LoVo (cell line): ENCODE data around the gene HGFAC.
"Not testable (repeated sequence)": the region's sequence is repeated elsewhere in the genome, so short reads cannot be mapped to it uniquely, and the experiment has no call there.

ENCODE experiments used
- DNase-seq: peaks from one replicate; pipeline ENCODE4 v3.0.0-alpha.2; 2016; ENCODE audit warnings: low spot score

Gene HGFAC

DNA sequence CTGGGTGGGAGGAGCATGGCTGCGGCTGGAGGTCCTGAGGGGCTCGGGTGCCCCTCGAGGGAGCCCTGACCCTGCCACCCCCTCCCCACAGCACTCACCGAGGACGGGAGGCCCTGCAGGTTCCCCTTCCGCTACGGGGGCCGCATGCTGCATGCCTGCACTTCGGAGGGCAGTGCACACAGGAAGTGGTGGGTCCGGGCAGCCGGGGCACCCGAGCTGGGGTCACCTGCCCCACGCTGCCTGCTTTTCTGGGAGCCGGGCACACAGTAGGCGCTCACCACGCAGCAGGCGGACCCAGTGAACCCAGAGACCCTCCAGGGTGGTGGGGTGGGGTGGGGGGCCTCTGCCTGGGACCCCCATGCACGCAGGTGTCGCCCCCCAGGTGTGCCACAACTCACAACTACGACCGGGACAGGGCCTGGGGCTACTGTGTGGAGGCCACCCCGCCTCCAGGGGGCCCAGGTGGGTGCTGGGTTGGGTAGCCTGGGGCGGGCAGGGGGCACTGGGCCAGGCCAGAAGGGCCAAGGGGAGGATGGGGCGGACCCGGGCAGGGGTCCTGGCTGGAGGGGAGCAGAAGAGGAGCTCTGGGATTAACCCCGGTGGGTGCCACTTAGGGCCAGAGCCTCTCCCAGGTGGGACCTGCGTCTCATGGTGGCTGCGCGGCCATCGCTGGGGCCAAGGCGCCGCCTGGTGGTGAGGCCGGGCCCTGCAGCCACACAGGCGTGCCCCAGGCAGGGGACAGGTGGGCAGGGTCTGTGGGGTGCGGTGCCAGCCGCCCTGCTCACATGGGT, 1.4 kb downstream of the HGFAC start:
- DNase-seq, result peak; percentile 58

DNA sequence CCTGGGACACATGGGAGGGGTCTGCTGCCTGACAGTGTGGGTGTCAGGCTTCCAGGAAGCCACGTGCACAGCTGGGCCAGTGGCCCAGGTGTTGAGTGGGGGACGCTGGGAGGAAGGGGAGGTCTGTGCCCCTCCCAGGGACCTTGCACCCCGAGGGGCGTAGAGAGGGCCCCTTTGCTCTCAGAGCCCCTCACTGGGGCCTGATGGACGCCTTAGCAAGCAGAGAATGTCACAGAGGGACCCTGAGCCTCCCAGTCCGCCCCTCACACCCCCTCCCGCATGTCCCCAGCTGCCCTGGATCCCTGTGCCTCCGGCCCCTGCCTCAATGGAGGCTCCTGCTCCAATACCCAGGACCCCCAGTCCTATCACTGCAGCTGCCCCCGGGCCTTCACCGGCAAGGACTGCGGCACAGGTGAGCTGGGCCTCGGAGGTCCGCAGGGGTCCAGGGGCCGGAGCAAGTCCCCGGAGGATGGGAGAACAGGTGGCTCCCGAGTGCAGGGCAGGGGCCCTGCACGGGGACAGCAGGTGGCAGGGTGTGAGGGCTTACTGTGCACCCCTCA, 2.1 kb downstream of the HGFAC start:
- no peak for DNase-seq

DNA sequence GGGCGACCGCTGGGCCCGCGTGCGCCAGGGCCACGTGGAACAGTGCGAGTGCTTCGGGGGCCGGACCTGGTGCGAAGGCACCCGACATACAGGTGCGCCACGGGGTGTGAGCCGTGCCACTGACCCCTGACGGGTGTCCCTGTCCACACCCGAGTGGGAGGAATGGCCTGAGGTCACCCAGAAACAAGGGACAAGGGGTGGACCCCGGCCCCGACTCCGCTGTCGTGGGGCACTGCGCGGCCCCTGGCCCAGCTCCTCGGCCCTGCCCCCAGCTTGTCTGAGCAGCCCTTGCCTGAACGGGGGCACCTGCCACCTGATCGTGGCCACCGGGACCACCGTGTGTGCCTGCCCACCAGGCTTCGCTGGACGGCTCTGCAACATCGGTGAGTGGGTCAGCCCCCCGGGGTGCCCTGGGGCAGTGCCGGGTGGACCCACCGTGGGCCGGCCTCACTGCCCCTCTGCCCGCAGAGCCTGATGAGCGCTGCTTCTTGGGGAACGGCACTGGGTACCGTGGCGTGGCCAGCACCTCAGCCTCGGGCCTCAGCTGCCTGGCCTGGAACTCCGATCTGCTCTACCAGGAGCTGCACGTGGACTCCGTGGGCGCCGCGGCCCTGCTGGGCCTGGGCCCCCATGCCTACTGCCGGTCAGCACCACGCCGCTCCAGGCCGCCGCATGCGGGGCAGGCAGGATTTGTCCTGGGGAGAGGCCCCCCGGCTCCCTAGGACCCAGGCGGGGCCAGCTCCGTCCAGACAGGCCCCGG, 2.8 kb downstream of the HGFAC start:
- no peak for DNase-seq

DNA sequence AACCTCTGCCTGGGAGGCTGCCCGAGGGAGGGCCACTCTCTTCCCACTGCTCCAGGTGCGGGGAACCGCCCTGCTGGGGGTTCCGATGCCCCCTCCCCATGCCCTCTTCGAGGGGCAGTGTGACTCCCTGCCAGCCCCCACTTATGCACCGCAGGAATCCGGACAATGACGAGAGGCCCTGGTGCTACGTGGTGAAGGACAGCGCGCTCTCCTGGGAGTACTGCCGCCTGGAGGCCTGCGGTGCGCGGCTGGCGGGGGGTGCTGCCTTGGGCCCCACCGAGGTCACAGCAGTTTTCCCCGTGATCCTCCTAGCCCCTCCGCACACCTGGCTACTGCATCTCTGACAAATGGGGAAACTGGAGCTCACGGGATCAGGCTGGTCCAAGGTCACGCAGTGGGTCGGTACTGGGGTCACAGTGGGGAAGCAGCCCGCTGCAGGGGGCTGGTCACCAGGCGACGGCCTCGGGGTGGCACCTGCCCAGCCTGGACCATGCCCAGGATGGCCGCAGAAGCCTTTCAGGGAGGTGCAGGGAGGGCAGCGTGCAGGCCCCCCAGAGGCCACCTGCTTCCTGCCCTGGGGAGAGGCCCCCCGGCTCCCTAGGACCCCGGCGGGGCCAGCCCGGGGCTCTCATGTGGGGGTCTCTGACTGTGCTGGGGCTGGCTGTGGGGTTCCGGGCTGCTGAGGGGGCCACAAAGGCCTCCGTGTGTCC, 3.5 kb downstream of the HGFAC start:
- DNase-seq, result no peak

DNA sequence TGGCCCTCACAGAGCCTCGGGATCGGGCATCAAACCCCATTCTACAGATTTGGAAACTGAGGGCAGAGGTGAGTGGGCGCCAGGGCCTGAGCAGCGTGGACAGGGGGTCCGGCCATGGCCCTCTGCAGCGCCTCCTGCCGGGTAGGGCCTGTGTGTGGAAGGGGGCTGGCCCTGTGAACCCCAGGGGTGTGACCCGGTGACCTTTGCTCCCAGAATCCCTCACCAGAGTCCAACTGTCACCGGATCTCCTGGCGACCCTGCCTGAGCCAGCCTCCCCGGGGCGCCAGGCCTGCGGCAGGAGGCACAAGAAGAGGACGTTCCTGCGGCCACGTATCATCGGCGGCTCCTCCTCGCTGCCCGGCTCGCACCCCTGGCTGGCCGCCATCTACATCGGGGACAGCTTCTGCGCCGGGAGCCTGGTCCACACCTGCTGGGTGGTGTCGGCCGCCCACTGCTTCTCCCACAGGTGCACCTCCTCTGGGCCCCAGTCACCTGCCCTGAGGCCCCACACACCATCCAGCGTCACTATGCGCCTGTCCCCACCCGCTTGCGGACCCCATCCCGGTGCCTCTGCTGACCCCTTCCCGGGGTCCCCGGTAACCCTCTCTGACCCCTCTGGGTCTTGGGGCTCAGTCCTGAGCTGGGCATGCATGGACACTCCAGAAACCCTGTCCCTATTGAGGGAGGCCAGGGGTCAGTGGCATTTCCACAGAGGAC, 4.2 kb downstream of the HGFAC start:
- DNase-seq, result no peak

DNA sequence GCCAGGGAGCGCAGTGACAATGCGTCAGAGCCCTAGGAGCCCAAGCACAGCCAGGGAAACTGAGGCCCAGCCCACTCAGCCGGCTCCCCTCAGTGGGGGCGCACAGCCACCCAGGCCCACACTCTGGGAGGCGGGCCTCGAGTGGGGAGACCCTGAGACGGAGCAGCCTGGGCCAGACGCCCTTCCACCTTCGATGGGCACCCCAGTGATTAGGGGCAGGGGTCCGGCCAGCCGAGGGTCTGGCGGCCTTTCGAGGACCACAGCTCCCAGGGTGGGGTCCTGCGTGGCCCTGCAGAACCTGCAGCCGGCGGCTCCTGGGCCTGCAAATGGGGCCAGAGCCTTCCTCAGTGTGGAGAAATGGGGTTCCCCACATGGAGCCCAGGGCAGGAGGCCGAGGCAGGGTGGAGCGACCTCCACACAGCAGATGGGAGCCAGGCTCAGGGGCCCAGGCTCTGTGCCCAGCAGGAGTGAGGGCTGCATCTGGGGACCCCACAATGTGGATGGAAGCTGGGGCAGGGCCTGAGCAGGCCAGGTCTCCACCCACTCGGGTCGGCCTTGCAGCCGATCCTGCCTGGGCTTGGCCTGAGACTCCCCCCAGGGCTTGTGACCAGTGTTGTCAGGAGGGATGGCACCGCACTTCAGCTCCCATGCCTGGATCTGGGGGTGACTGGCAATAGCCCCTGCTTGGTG, 5.0 kb downstream of the HGFAC start:
- DNase-seq, result no peak

DNA sequence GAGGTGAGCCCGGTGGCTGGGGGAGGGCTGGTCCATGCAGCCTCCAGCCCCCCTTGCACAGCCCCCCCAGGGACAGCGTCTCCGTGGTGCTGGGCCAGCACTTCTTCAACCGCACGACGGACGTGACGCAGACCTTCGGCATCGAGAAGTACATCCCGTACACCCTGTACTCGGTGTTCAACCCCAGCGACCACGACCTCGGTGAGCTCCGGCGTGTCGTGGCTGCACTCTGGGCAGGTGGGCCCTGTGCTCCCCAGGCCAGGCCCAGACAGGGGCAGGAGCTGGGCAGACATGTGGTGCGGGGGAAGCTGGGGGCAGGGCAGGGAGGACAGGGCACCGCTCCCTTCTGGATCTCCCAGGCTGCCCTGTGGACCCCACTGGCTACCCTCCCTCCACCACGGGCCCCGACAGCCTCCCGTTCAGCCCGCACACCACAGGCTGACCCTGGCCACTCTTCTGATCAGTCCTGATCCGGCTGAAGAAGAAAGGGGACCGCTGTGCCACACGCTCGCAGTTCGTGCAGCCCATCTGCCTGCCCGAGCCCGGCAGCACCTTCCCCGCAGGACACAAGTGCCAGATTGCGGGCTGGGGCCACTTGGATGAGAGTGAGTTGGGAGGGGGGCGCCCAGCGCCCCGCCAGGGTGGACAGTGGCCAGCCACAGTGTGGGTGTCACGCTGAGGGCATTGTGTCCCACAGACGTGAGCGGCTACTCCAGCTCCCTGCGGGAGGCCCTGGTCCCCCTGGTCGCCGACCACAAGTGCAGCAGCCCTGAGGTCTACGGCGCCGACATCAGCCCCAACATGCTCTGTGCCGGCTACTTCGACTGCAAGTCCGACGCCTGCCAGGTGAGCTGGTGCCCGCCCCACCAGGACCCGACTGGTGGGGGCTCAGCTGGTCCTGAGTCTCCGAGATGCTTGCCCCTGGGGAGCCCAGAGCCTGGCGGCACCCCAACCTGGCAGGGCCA, 5.9 kb downstream of the HGFAC start:
- no peak for DNase-seq

DNA sequence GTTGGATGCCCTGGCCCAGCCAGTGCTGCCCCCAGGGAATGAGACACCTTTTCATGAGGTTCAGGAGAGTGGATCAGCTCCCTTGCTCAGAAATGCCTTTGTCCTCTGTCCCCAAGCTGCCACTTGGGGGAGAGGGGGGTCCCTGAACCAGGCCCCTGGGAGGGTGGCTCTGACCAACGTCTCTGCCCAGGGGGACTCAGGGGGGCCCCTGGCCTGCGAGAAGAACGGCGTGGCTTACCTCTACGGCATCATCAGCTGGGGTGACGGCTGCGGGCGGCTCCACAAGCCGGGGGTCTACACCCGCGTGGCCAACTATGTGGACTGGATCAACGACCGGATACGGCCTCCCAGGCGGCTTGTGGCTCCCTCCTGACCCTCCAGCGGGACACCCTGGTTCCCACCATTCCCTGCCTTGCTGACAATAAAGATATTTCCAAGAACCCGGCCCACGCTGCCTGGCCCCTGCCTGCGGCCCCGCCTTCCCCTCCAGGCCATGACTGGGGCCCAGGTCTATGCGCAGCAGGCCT, 7.3 kb downstream of the HGFAC start:
- no peak for DNase-seq

DNA sequence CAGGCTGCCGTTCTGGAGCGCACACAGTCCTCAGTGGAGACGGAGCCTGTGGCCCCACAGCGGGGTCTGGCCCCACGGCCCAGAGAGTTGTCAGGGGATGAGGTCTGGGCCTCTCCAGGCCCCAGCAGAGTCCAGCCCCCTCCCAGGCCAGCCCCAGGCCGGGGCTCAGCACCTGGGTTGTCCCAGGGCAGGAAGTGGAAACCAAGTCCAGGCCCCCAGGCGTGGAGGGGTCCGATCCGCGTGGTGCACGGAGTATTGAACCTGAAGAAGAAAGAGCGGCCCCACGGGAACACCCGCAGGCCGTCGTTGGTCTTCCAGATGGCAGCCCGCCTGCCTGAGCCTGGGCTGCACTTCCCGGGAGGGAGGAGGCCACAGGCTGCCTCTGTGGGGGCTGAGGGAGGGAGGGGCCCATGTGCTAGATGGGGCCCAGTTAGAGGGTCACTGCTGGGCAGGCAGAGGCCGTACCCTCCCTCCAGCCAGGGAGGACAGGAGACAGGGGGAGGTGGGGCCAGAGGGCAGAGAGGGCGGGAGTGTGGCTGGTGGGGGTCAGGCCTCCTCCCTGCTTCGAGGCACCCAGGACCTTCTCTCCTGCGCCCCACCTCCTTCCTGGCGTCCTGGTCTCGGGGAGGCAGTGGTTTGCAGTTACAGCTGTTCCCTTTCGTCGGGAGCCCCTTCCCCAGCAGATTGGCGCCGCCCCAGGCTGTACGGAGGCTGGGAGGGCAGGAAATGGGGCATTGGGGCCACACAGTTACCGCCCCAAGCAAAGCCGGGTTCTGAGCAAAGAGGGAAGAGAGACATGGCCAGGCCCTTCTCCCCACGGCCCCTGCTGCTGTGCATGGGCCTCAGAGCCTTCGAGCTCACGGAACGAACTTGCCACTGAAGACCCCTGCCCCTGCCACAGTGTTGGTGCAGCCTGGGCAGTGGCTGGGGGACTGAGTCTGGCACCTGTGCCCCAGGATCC, 8.1 kb downstream of the HGFAC start:
- no peak for DNase-seq

DNA sequence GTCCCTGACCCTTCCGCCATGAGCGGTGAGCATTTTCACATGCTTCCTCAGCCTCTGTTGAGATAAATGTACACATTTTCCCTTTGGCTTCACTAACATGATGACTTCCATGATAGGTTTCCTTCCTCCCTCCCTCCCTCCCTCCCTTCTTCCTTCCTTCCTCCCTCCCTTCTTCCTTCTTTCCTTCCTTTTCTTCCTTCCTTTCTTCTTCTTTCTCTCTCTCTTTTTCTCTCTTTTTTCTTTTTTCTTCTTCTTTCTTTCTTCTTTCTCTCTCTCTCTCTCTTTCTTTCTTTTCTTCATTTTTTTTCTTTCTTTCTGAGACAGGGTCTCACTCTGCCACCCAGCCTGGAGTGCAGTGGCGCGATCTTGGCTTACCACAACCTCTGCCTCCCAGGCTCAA, 8.9 kb downstream of the HGFAC start:
- no peak for DNase-seq

DNA sequence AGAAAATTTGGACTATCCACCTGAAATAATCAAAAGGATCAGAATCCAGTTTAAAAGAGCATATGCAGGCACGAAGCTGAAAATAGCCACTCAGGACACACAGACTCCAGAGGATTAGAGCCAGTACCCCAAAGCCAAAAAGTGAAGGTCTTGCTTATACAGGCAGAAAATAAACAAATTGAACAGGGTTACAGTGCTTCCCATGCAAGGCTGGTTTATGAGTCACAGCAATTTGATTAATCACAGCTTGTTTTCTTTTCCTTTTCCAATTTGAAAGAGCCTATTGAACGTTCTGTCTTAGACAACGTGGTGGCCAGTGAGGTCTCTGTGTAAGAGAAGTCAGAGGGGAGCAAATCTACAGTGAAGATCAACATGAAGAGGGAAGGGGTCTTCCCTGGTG, 10.2 kb downstream of the HGFAC start:
- no peak for DNase-seq

DNA sequence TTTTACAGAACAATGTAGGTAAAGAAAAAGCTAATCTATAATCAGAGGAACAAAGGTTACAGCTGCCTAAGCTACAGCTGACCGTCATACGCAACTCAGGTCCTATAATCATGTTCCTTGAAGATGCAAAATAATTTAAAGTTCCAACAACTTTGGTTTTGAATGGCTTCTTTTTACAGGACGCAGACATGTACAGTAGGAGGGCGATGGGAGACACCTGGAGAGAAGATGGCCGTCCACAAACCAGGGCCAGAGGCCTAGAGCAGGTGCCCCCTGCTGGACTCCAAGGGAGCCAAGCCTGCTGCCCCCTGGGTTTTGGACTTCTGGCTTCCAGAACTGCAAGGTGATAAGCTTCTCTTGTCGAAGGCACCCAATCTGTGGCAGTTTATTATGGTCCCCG, 10.6 kb downstream of the HGFAC start:
- no peak for DNase-seq

DNA sequence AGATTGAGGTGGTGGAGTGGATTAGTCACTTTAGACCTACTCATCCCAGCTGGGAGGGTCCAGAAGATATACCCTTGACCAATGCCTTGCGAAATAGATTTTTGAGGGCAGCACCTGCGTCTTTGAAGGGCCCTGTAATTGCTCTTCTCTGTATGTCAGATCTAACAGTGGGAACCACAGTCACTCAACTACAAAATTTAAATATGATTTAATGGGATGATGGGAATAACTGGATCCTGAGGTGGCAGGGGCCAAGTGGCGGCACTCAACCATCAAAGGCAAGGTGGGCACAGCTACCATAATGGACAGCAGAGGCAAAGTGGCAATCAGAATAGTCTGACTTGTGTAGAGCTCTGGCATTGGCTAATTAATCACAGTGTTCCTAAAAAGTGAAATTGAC, 13.8 kb downstream of the HGFAC start:
- DNase-seq, result not testable (repeated sequence)

DNA sequence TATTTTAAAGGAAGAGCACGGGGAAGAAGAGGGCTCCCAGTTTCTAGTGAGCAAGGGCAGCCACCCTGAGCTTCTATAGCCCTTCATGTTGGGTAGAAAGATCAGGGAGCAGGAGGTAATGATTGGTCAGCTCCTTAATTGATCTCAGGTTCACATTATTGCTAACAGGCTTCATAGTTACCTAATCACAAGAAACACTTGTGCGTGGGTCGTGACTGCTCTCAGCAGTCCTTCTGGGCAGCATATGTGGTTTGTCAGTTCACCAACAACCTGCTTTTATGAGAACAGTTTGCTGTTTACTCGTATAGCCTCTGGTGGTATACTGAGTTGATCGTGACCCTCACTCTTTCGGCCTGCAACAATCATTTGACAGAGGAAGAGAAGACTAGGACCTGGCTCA, 16.6 kb downstream of the HGFAC start:
- no peak for DNase-seq

DNA sequence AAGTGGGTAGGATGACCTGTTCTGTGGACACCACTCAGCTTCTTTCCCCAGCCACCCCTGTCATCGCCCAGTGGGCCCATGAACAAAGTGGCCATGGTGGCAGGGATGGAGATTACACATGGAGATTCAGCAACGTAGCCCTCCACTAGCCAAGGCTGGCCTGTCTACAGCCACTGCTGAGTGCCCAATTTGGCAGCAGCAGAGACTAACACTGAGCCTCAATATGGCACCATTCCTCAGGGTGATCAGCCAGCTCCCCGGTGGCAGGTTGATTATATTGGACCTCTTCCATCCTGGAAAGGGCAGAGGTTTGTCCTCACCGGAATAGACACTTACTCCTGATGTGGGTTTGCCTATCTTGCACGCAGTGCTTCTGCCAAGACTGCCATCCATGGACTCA, 17.4 kb downstream of the HGFAC start:
- DNase-seq, result not testable (repeated sequence)

DNA sequence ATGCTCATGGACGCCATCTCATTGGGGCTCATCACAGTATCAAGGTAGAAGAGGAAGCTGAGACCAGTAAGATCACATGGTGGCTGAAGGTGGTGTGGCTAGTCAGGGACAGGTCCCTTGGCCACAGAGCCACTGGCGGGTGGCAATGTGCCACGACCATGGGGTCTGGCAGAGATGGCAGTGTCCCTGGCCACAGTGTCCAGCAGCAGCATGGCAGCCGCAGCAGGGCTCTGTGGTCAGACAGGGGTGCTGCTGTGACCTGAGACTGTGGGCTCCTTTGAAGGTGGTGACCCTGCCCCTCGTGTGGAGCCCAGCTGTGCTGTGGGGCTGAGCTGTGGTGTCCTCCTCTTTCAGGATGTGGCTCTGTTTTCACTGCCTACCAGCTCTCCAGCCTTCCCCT, 19.2 kb downstream of the HGFAC start:
- DNase-seq, result no peak

DNA sequence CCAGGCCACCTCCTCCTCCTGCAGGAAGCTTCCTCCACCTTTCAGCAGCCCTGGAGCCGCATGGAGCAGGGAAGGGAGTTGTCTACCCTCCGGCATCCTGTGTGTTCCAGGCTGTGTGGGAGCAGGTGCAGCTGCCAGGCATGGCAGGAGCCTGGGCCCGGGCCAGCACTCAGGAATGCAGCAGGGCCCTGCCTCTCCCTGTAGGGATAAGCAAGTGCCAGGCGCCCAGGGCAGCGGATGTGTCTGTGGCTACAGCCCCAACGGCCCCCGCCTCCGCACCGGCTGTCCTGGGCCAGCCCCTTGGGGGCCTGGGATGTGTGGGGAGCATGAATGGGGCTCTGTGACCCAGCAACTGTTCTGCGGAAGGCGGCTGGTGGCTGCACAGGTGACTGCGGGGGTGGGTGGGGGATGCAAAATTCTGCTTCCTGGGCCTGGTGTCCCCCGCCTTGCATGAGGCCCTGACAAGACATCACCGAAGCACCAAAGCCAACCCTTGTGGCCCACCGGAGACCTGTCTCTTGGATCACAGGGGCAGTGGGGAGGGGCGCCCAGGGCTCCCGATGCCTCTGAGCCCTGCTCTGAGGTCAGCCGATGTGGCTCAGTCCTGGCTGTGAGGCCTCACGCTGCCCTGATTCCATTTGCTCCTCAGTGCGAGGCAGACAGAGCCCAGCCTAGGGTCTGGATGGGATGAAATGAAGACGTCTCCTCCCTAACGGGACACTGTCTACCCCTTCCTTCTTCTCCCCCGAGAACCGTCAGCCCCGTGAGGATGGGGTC, 19.9 kb downstream of the HGFAC start:
- DNase-seq, result peak; percentile 56

DNA sequence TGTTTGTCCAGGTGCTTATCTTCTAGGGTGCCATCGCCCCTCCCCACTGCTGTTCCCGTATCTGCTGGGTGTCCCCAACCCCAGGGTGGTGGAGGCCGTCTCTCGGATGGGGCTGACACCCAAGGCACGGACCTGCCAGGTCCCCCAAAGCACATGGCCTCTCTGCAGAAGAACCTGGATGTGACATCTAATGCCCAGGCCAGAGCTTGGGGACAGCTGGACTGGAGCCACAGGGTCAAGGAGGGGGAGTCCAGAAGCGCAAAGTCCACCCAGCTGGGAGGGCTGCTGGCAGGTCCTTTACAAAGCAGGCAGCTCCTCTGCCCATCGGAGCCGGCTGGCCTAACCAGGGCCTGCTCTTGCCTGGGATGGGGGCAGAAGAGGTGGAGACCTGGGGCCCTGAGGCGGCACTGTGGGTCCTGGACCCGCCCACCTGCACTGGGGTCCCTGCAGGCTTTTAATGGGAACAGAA, 20.6 kb downstream of the HGFAC start:
- no peak for DNase-seq
